Ovary (tissue), 9 donors: ENCODE measurements around the gene CAMTA1. TPM values are rescaled to one million over a fixed set of nuclear protein-coding genes. Genes with fewer than 3 reads are reported as not detected.

Experiments
- DNase-seq, 5 donors: peaks; one replicate each; pipeline ENCODE4 v3.0.0-alpha.2; 2019 to 2020
- H3K27ac ChIP-seq, 2 donors: fragments of 200-600 bp; one replicate each; pipeline versions ENCODE4 v1.5.1 to v1.8.0; 2019 to 2022
- H3K27me3 ChIP-seq: fragments of 200-600 bp; one replicate; pipeline ENCODE4 v1.8.0; 2022
- H3K36me3 ChIP-seq: fragments of 200-600 bp; sonication (generic); one replicate; pipeline ENCODE4 v1.5.1; 2019
- H3K4me1 ChIP-seq: one replicate; pipeline ENCODE4 v1.8.1; 2013; ENCODE audit warnings: mild to moderate bottlenecking, moderate library complexity; ENCODE audit not compliant: insufficient read depth
- H3K4me3 ChIP-seq: fragments of 200-600 bp; sonication (generic); one replicate; pipeline ENCODE4 v1.5.1; 2017
- H3K9me3 ChIP-seq, 2 donors: fragments of 200-600 bp in 1 of 2; sonication (generic) in 1 of 2; one replicate each; pipeline versions ENCODE4 v1.5.1 to v1.8.1; 2013 to 2019; ENCODE audit warnings: mild to moderate bottlenecking in 1 of 2, moderate library complexity in 1 of 2
- CTCF ChIP-seq, 3 donors: fragments of 450-650 bp in 2 of 3; fragments of 200-600 bp in 1 of 3; IDR thresholded peaks; one replicate each; pipeline versions ENCODE4 v1.5.1 to v1.8.0; 2016 to 2022; ENCODE audit warnings: antibody characterized with exemption in 3 of 3, mild to moderate bottlenecking in 1 of 3
- EP300 ChIP-seq: sonication (generic); formaldehyde crosslinking; IDR thresholded peaks from one replicate; pipeline ENCODE4 v1.6.1; 2017; ENCODE audit warnings: antibody characterized with exemption
- POLR2A ChIP-seq: fragments of 450-650 bp; IDR thresholded peaks from one replicate; pipeline ENCODE4 v1.6.1; 2017; ENCODE audit warnings: antibody characterized with exemption, mild to moderate bottlenecking, moderate library complexity
- WGBS, 3 donors: extraction: QIAGEN DNeasy Blood & Tissue Kit in 1 of 3; methylation state at CpG; one replicate each; pipeline versions ENCODE4 v1.1.5 to v1.1.7; 2013 to 2017; 5-methylcytosine and 5-hydroxymethylcytosine counted together
- intact Hi-C, 4 donors: fragments of 100-400 bp; cut with DNase I; formaldehyde crosslinking; loops; one replicate each; pipeline versions ENCODE4 v1.11.0 to v1.15.1; 2022 to 2023
- polyA plus RNA-seq, 2 donors: library from polyadenylated mRNA; stranded (reverse); fragments of 200-250 nt in 1 of 2; fragments of 350-450 nt in 1 of 2; fragmentation: Illumina TruSeq in 1 of 2; extraction: RNeasy Lipid Tissue Mini Kit (QIAGEN cat#74804) in 1 of 2; gene quantifications; one replicate each; pipeline ENCODE4 v1.2.3, GENCODE V29; 2013 to 2014
- total RNA-seq, 7 donors: library from RNA; depleted of rRNA in 2 of 7; stranded (reverse); fragments of >200 nt in 2 of 7; fragmentation: NEBNext Ultra II Directional in 3 of 7; extraction: Animal tissue kit (Norgen Biotek cat#: 25700) in 3 of 7; gene quantifications; one replicate each; pipeline versions ENCODE4 v1.1.0 to v1.2.4, GENCODE V29; 2016 to 2023
- donor health status: DM: no; HTN: no; CAD: no; lungs with moderate emphysema.
- donor health status: DM: no; HTN: no; CAD: no.
- donor health status: Bipolar disorder and iron deficiency.
- donor health status: DM: yes; HTN: yes; CAD: no.
- donor health status: DM: no; HTN: no; CAD: no.
- donor health status: DM: yes; HTN: yes; CAD: no.

The CAMTA1 gene
- total and polyA plus RNA-seq, 9 donors, result 51.1 to 150 (median 67.4) TPM

GRCh38 chr1:7442918-7443317, 657.7 kb downstream of the CAMTA1 start:
- intact Hi-C loops, result no loop called here
- Histone ChIP-seq H3K4me3 (no peak overlapping the region), H3K36me3 (no peaks in the 10 kb centered on the region), H3K27ac (no peak overlapping the region), H3K9me3 (no peaks in the 10 kb centered on the region), H3K4me1 (no peaks in the 10 kb centered on the region), H3K27me3 (no peaks in the 10 kb centered on the region)
- 93 to 98% (median 95%) methylated on average over 6 of the region's 6 CpGs for WGBS, 3 donors
- no peak for TF ChIP-seq POLR2A
- TF ChIP-seq CTCF (IDR thresholded peaks at IDR 0.05), result no peak
- TF ChIP-seq EP300, result no peak
- DNase-seq, result no peak

DNA sequence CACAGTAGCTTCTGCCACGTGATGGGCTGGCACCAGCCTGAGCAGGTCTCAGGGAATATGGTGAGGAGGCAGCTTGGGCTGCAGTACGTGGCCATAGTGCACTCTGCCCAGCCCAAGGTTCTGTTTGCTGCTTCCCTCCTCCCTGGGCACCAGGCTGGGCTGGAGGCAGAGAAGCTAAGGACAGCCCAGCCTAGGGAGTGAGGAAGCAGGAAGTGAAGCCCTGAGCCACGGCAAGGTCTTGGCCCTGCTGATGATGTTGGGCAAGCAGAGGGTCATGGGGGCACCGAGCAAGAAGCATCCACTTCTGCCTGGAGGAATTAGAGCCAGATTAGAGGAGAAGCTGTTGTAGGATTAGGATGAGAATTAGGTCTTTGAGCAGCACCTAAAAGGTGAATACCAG, 659.1 kb downstream of the CAMTA1 start:
- Histone ChIP-seq H3K27ac (no peak overlapping the region), H3K9me3 (no peaks in the 10 kb centered on the region), H3K27me3 (no peaks in the 10 kb centered on the region), H3K4me1 (no peaks in the 10 kb centered on the region), H3K4me3 (no peak overlapping the region), H3K36me3 (no peaks in the 10 kb centered on the region)
- intact Hi-C loops, result no loop called here
- DNase-seq, result no peak
- WGBS, 3 donors, result 57 to 71% (median 68%) methylated on average over 4 of the region's 4 CpGs
- TF ChIP-seq EP300 (no peak), CTCF (IDR thresholded peaks at IDR 0.05) (no peak), POLR2A (no peak)

DNA sequence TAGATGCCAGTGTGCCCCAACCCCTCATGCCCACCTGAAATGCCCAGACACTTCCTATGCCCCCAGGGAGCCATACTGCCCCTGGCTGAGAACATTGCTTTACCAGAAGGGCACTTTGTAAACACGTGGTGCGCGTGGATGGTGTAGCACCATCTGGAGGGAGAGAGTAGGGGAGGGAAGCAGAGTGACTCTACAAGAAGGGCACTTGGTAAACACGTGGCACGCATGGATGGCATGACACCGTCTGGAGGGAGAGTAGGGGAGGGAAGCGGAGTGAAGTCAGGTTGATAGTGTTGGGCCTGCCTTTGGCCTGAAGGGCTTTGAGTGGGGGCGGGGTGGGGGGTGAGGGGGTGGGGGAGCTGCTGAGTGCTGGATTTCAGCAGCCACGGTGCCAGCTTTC, 661.8 kb downstream of the CAMTA1 start:
- 82 to 87% (median 82%) methylated on average over 9 of the region's 9 CpGs for WGBS, 3 donors
- Histone ChIP-seq H3K4me1 (no peaks in the 10 kb centered on the region), H3K4me3 (no peak overlapping the region), H3K27ac (no peak overlapping the region), H3K27me3 (no peaks in the 10 kb centered on the region), H3K9me3 (no peaks in the 10 kb centered on the region), H3K36me3 (no peaks in the 10 kb centered on the region)
- no peak for TF ChIP-seq EP300
- no peak for TF ChIP-seq POLR2A
- TF ChIP-seq CTCF (IDR thresholded peaks at IDR 0.05), result no peak
- intact Hi-C loops, result no loop called here
- DNase-seq, result no peak

DNA sequence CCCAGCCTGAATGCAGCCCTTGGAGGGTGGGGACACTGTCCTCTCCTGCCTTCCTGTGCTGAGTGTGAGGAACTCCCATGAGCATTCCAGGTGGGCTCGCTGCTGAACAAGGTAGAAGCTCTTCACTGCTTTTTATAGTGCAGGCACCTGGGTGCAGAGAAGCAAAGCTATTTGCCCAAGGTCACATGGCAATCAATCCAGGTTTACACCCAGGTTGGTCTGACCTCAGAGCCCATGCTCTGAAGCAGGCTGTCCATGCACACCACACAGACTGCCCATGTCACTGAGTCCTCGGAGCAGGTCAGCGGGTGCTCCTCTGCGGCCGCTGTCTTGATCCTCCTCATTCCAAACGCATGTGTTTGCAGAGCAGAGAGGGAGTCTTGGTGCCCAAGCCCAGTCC, 662.5 kb downstream of the CAMTA1 start:
- intact Hi-C loops, result no loop called here
- Histone ChIP-seq H3K4me1 (no peaks in the 10 kb centered on the region), H3K27me3 (no peaks in the 10 kb centered on the region), H3K36me3 (no peaks in the 10 kb centered on the region), H3K4me3 (no peak overlapping the region), H3K27ac (no peak overlapping the region), H3K9me3 (no peaks in the 10 kb centered on the region)
- no peak for TF ChIP-seq EP300
- TF ChIP-seq POLR2A, result no peak
- no peak for TF ChIP-seq CTCF (IDR thresholded peaks at IDR 0.05)
- WGBS, 3 donors, result 92 to 95% (median 92%) methylated on average over 6 of the region's 6 CpGs
- DNase-seq, result no peak

- DNase-seq, result no peak
- intact Hi-C loops, result no loop called here
- no peaks in the 10 kb centered on the region for H3K36me3 ChIP-seq
- no peaks in the 10 kb centered on the region for H3K27me3 ChIP-seq
- H3K27ac ChIP-seq, result no peak overlapping the region
- no peak for TF ChIP-seq EP300
- no peak for TF ChIP-seq CTCF (IDR thresholded peaks at IDR 0.05)
- TF ChIP-seq POLR2A, result no peak
- WGBS, 3 donors, result 85 to 87% (median 86%) methylated on average over 10 of the region's 10 CpGs
- H3K4me1 ChIP-seq, result no peaks in the 10 kb centered on the region
- H3K9me3 ChIP-seq, result no peaks in the 10 kb centered on the region
- H3K4me3 ChIP-seq, result no peak overlapping the region
Observed at GRCh38 chr1:7448986-7449385, 663.7 kb downstream of the CAMTA1 start.
